ENCODE results near the gene TIMM17B.
"Not testable (repeated sequence)": the region's sequence is repeated elsewhere in the genome, so short reads cannot be mapped to it uniquely, and the experiment has no call there.

The TIMM17B gene

DNA sequence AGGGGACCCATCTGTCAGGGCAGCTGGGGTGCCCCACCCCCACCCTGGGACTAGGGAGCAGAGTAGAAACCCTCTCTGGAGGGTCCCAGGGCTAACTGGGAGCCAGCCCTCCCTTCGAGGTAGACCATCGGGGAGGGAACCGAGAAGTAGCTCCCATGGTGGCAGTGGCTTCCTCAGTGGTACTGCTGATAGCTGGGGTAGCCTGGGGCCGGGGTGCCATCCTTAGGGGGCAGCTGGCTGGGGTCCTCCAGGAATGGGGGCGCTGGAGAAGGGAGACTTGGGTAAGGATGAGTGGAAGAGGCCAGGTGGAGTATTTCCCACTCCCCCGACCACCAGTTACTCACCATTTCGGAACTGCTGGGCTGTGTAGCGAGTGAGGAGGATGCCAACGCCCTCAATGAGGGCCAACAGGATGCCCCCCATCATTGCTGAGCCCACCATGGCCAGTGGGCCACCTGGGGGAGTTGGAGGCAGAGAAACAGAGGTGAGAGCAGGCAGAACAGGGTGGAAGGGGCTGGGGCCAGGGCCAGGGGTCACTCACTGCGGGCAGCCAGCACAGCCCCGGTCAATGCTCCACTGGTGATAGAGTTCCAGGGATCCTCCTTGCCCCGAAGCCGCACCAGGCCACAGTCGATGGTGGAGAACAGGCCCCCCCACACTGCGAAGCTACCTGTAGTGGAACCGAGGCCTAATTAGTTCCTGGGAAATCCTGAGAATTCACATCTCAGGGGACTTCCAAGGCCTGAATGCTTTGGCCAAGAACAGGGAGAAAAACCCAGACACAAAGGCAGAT lies 3.8 kb downstream of the TIMM17B start:
- no peak for DNase-seq

DNA sequence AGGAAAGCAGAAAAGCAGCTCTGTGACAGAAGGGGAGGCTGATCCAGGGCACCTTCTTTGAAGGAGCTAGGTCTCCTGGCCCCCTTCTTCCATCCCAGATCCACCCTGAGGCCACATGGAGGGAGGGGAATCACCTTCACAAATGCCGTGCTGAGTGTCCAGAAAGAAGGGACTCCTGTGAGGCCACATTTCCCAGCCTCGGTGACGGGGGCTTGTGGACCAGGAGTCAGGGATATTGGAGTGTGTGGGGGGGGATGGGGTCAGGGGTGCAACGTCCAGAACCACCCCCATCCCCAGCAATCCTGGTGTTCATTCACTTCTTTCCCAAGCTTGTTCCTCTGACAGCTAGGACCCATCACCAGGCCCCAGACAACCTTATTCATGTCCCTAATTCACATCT lies 4.7 kb downstream of the TIMM17B start:
- DNase-seq: no peak

DNA sequence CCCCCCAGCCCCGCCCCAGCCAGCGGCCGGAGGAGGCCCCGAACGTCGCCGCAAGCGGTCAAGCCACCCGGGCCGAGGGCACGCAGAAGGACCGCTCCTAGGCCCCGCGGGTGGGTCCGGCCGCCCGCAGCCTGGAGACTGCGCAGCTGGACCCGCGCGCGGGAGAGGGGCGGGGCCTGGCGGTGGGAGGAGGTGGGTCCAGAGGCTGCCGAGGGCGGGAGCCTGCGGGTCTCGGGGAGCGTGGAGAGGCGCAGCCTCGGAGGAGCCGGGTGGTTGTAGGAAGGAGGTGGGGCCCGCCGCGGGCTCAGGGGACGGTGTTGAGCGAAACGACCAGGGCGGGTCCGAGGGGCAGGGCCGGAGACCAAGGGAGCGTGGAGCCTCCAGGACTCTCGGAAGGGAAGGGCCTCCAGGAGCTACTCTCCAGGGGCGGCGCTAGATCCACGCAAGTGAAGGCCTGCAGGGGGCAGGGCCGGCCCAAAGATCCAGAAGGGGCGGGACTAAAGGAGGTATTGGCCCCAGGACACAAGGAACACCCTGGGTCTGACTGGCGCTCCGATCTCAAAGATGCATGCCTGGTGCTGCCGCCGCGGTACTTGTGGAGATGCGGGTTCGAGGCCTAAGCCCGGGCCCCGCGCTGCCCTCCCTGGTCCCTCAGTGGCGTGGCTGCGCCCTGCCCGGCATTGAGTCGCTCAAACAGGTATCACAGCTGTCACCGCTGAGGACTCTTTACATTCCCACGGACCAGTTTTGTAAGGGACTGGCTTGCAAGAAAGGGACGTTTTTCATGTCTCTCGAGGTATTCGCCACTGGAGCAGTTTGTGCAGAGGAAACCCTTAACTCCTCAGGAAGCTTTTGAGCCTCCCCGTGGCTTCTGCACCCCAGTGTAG lies 5.9 kb downstream of the TIMM17B start:
- DNase-seq: peak; percentile 88

DNA sequence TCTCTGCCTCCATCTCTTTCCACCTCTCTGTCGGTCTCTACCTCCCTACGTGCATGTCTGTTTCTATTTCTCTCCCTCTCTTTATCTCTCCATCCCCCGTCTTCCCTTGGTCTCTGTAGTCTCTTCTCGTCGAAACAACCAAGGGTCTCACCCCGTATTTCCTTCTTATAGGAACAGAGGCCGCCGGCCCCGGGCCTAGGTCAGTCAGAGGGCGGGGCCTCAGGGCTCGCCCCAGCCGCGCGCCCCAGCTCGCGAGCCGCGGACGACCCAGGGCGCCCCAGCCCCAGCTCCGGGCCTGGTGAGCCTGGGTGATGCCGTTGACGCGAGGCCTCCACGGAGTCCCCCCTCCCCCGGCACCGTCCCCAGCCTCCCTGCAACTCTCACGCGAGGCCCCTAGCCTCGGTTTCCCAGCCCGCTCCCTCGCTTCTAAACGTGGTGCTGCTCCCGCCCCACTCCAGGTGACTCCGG lies 6.6 kb downstream of the TIMM17B start:
- DNase-seq: no peak

DNA sequence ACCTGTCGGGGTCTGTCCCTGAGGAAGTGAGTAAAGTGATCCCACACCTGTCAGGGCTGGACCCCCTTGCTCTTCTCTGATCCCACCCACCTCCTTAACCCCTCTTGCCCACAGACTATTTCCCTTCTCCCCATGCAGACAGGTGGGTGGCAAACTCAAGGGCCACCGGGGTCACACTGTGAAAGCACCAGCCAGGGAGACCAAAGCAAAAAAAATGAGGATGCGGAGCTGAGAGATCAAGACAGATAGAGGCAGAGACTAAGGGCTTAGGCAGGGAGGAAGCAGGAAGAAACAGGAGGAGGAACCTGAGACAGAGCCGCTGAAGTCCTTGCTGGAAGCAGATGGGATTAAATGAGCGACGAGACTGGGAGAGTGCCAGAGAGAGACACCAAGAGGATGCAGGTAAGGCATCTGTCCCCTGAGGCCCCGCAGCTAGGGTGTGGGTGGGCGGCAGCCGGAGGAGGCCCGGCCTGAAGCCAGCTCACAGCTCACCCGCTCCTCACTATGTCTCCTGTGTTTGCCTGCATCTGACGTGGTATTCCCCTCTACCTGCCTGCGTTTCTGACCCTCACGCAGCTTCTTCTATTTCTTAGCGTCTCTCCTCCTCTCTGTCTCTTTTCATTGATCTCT lies 7.2 kb downstream of the TIMM17B start:
- DNase-seq: no peak

DNA sequence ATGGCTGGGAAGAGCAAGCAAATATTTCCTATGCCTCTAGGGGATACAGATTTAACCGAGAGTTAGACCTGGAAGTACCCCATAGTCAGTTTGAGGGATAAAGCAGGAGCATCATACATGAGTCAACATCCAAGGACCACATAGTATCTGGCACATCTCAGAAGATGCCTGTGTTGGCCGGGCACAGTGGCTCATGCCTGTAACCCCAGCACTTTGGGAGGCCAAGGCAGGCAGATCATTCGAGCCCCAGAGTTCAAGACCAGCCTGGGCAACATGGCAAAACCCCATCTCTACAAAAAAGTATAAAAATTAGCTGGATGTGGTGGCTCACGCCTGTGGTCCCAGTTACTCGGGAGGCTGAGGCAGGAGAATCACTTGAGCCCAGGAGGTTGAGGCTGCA lies 11.0 kb downstream of the TIMM17B start:
- DNase-seq: not testable (repeated sequence)

DNA sequence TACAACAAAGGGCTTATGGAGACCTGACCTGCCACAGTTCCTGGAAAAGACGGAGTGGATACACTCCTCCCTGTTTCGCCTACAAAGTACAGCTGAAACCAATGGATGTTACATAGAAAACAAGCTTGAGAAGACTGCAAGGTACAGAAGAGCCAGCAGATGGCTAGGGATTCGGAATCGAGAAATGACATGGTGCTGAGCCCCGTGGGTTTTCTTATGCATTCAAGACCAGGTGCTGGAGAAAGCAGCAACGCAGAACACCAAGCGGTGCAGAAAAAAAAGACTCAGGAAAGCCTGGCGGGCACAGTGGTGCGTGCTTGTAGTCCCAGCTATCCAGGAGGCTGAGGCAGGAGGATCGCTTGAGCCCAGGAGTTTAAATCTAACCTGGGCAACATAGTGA lies 13.8 kb downstream of the TIMM17B start:
- DNase-seq: no peak

DNA sequence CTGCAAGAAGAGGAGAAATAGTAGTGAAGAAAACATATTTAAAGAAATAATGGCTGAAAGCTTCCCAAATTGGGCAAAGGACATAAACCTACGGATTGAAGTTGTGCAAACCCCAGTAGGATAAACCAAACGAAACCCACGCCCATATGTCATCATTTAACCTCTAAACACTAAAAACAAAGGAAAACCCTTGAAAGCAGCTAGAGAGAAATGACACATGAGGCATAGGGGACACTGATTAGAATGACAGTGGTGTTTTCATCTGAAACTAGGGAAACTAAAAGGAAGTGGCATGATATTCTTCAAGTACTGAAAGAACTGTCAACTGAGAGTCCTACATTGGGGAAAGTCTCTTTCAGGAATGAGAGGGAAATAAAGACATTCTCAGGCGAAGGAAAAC lies 20.6 kb downstream of the TIMM17B start:
- DNase-seq: not testable (repeated sequence)

DNA sequence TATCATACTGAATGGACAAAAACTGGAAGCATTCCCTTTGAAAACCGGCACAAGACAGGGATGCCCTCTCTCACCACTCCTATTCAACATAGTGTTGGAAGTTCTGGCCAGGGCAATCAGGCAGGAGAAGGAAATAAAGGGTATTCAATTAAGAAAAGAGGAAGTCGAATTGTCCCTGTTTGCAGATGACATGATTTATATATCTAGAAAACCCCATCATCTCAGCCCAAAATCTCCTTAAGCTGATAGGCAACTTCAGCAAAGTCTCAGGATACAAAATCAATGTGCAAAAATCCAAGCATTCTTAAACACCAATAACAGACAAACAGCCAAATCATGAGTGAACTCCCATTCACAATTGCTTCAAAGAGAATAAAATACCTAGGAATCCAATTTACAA lies 25.6 kb downstream of the TIMM17B start:
- DNase-seq: not testable (repeated sequence)

DNA sequence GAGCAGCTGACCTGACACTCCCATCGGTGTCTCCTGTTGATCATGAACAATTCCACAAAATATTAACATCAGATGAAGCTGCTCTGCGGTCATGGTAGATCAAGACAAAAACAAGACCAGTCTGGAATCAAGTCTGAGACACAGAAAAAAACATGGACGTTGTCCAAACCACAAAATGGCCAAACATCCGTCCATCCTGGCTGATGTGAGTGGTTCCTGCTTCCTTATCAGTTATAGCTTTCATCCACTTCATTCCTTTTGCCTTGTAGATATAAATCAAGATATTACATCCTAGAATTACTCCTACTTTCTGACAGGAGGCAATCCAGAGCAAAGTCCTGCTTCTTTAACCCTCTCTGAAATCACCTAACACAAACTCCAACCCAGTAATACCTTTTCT lies 33.4 kb downstream of the TIMM17B start:
- peak; percentile 73 for DNase-seq

DNA sequence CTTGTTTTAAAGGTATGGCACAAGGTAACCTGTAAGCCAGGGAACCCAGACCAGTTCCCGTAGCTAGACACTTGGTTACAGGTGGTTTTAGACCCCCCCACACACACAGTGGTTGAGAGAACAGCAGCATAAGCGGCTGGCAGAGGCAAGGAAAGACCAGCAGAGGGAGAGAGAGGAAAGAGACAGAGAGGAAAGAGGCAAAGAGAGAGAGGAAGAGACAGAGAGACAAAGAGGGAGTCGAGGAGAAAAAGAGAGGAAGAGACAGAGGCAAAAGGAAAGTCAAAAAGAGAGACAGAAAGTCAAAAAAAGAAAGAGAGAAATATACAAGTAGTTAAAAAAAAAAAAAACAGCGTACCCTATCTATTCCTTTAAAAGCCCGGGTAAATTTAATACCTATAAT lies 42.7 kb downstream of the TIMM17B start:
- peak; percentile 21 for DNase-seq

DNA sequence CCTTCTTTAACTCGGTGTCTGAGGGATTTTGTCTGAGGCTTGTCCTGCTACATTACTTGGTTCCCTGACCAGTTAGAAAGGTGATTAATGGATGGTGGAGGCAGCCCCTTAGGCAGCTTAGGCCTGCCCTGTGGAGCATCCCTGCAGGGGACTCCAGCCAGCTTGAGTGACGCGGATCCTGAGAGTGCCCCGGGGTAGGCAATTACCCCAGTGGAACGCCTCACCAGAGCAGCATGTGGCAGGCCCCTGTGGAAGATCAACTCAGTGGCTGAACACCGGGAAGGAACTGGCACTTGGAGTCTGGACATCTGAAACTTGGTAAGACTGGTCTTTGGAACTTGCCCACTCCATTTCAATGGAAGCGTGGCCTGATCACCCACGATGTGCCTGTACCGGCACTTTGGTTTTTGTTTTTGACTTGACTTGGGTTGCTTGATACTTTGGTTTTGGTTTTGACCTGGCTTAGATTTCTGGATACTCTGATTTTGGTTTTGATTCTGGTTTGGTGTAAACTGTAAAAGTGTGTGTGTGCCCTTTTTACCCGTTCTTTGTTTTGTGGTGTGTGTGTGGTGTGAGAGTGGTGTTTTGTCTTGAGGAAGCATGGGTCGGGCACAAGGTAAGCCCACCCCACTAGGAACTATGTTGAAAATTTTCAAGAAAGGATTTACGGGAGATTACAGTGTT lies 43.3 kb downstream of the TIMM17B start:
- DNase-seq: not testable (repeated sequence)

DNA sequence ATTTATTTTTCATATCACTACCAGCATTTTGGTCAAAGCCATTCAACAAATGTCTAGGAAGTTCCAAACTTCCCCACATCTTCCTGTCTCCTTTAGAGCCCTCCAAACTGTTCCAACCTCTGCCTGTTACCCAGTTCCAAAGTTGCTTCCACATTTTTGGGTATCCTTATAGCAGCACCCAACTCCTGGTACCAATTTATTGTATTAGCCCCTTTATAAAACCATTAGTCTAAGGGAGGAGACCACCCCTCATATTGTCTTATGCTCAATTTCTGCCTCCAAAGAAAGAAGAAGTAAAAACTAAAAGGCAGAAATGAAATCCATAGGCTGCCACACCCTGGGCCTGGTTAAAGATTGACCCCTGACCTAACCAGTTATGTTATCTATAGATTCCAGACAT lies 44.1 kb downstream of the TIMM17B start:
- DNase-seq: not testable (repeated sequence)

DNA sequence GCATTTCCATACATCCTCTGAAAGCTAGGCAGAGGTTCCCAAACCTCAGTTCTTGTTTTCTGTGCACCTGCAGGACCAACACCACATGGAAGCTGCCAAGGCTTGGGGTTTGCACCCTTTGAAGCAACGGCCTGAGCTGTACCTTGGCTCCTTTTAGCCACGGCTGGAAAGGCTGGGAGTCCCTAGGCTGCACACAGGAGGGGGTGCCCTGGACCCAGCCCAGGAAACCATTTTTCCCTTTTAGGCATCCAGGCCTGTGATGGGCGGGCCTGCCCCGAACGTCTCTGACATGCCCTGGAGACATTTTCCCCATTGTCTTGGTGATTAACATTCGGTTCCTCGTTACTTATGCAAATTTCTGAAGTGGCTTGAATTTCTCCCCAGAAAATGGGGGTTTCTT lies 44.7 kb downstream of the TIMM17B start:
- DNase-seq: no peak

DNA sequence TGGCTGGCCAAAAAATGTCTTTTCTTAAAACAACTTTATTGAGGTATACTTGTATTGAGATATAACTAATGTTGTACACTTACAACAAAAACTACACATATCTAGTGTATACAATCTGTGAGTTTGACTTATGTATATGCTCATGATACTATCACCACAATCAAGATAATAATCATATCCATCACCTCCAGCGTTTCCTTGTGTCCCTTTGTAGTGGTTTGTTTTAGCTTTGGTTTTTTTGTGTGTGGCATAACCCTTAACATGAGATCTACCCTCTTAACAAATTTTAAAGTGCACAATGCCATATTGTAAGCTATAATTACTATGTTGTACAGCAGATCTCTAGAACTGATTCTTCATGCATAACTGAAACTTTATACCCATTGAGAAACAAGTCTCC lies 48.7 kb downstream of the TIMM17B start:
- no peak for DNase-seq

Data from NCI-H226 (cell line).